Choroid plexus epithelial cell (primary cell): ENCODE measurements around the gene ATP5IF1.
A peak's percentile ranks its signal among the peaks of the same experiment; 100 is the strongest.

ENCODE experiments used
- DNase-seq: peaks from one replicate; pipeline ENCODE4 v3.0.0-alpha.2; 2010; ENCODE audit warnings: low read depth
- H3K4me3 ChIP-seq: 2 replicates; pipeline ENCODE4 v1.5.1; 2011; ENCODE audit warnings: low read depth, mild to moderate bottlenecking, control low read depth, low read length, moderate library complexity
- CTCF ChIP-seq: conservative IDR thresholded peaks from 2 replicates; pipeline ENCODE4 v1.5.1; 2011; ENCODE audit warnings: low read depth, mild to moderate bottlenecking, control low read depth, inconsistent platforms, low read length, moderate library complexity

ATP5IF1 gene

DNA sequence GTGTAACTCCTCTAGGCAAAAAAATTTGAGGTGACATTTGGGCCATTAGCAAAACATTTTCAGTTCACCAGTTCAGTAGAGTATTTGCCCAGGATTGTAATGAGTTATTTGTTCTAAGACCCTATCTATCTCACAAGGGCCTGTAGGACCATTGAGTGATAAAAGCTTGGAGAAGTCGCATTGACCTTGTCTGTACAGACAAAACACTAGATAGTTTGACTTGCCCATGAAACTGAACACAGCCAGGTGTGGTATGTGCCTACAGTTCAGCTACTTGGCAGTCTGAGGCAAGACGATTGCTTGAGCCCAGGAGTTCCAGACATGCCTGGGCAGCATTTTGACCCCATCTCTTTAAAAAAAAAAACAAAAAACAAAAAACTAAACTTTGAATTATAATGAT is 3.1 kb downstream of the ATP5IF1 start:
- no peak overlapping the region for H3K4me3 ChIP-seq
- TF ChIP-seq CTCF: no peak
- DNase-seq: no peak

GRCh38 chr1:28240024-28240423 is 4.1 kb downstream of the ATP5IF1 start:
- no peak for DNase-seq
- TF ChIP-seq CTCF: no peak
- H3K4me3 ChIP-seq: no peak overlapping the region

- no peak for TF ChIP-seq CTCF
- DNase-seq: no peak
These were observed 5.8 kb downstream of the ATP5IF1 start for GRCh38 chr1:28241638-28242241.

DNA sequence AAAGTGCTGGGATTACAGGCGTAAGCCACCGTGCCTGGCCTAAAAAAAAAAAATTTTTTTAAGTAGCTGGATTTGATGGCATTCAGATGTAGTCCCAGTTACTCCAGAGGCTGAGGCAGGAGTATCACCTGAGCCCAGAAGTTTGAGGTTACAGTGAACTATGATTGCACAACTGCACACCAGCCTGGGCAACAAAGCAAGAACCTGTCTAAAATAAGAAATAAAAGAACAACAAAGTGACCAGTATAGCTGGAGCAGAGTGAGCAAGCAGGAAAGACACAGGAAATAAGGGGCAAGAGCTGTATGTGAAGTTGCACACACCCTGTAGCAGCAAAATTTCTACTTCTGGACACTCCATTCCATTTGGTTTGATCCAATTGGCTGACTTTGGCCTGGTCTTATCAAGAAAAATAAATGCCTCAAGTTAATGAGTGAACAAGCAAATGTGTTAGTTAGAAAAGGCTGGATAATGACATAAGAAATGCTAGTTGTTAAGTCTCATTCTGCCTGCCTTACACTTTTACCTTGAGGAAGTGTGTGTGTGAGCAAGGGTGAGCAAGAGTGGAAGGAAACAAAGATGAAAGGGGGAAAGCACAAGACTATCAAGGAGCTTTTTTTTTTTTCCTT is 7.9 kb downstream of the ATP5IF1 start:
- no peak for TF ChIP-seq CTCF
- DNase-seq: no peak
- no peak overlapping the region for H3K4me3 ChIP-seq

More at GRCh38 chr1:28241638-28242241, 5.8 kb downstream of the ATP5IF1 start:
- H3K4me3 ChIP-seq: no peak overlapping the region

DNA sequence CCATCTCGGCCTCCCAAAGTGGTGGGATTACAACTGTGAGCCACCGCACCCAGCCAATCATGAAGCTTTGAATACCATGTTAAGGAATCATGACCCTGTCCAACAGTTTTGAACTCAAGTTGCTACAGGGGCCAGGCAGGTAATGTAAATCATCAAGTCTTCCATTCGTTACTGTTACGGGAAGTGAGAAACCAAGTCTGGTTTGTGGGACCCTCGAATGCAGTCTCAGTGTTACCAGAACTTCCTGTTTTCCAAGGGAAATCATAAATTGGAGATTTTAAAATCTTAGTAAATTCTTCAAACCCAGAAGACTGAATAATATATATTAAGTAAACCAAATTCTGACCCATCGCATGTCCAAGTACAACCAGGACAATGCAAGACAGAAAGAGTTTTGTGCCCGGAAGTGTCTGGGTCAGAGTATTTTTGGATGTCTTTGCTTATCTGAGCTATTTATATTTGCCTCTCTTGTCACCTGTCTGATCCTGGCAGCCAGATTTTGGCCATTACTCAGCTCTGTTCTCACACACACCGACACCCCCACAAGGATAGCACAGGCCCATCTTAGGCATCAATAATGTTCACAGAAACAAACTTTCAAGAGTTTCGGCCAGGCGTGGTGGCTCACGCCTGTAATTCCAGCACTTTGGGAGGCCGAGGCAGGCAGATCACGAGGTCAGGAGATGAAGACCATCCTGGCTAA is 8.8 kb downstream of the ATP5IF1 start:
- TF ChIP-seq CTCF: no peak
- H3K4me3 ChIP-seq: no peak overlapping the region
- no peak for DNase-seq

DNA sequence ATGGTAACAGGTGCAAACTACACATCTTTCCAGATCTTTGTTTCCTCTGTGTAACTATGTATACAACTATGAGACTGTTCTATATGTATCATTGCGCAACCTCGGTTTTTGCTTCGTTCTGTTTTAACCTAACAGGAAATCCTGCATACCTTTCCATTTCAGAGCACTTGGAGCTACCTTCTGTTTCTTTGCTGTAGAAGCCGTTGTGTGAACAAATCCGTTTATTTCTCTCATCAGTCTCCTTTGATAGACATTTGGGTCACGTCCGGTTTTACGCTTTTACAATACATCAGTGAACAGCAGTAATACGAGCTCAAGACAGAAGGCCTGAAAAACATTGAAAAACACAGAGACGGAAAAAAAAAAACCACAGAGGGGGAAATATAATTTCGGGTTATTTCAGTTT is 10.5 kb downstream of the ATP5IF1 start:
- peak; percentile 57 for DNase-seq
- TF ChIP-seq CTCF: no peak
- H3K4me3 ChIP-seq: peak overlapping the region; percentile 57
